HepG2 (cell line): ENCODE results near the gene DNAJC5. TPM values are rescaled to one million over a fixed set of nuclear protein-coding genes. Genes with fewer than 3 reads are reported as not detected.

ENCODE experiments used
- AGO2 ChIP-seq: fragments of 200-400 bp; formaldehyde crosslinking; optimal IDR thresholded peaks from 2 replicates; pipeline ENCODE3; 2017; ENCODE audit warnings: mild to moderate bottlenecking, low read depth, low read length, moderate library complexity
- ARNTL ChIP-seq: sonication (generic); formaldehyde crosslinking; IDR thresholded peaks from 2 replicates; pipeline ENCODE4 v1.4.0; 2020; ENCODE audit warnings: mild to moderate bottlenecking, missing genetic modification reagents
- ESRRA ChIP-seq: sonication (generic); formaldehyde crosslinking; IDR thresholded peaks from 2 replicates; pipeline ENCODE4 v1.5.1; 2020; ENCODE audit warnings: mild to moderate bottlenecking, low read depth, missing genetic modification reagents
- MTA3 ChIP-seq: sonication (generic); formaldehyde crosslinking; IDR thresholded peaks from 2 replicates; pipeline ENCODE4 v1.4.0; 2020; ENCODE audit warnings: missing genetic modification reagents
- MXD4 ChIP-seq: IDR thresholded peaks from 2 replicates; pipeline ENCODE4 v1.6.1; 2016; ENCODE audit warnings: mild to moderate bottlenecking, missing biosample characterization, missing genetic modification reagents
- MYNN ChIP-seq: sonication (generic); formaldehyde crosslinking; IDR thresholded peaks from 2 replicates; pipeline ENCODE4 v1.4.0; 2020; ENCODE audit warnings: mild to moderate bottlenecking, low read depth, missing genetic modification reagents
- RELA ChIP-seq: sonication (generic); formaldehyde crosslinking; IDR thresholded peaks from 2 replicates; pipeline ENCODE4 v1.4.0; 2020; ENCODE audit warnings: missing genetic modification reagents
- REXO4 ChIP-seq: sonication (generic); formaldehyde crosslinking; IDR thresholded peaks from 2 replicates; pipeline ENCODE4 v1.8.0; 2022; ENCODE audit warnings: missing genetic modification reagents, mild to moderate bottlenecking, borderline replicate concordance
- SSRP1 ChIP-seq: IDR thresholded peaks from 2 replicates; pipeline ENCODE4 v1.6.1; 2016; ENCODE audit warnings: control low read depth
- TEAD2 ChIP-seq: sonication (generic); formaldehyde crosslinking; IDR thresholded peaks from 2 replicates; pipeline ENCODE4 v1.9.0; 2021; ENCODE audit warnings: missing genetic modification reagents
- TSC22D2 ChIP-seq: sonication (generic); formaldehyde crosslinking; IDR thresholded peaks from 2 replicates; pipeline ENCODE4 v1.5.1; 2020; ENCODE audit warnings: missing genetic modification reagents, mild to moderate bottlenecking, borderline replicate concordance
- YEATS2 ChIP-seq: sonication (generic); formaldehyde crosslinking; IDR thresholded peaks from 2 replicates; pipeline ENCODE4 v1.4.0; 2020; ENCODE audit warnings: missing genetic modification reagents, borderline replicate concordance
- YY1 ChIP-seq: IDR thresholded peaks from 2 replicates; pipeline ENCODE4 v1.6.1; 2011; ENCODE audit warnings: low read length, low read depth, moderate library complexity, mild to moderate bottlenecking; ENCODE audit not compliant: insufficient read depth, insufficient replicate concordance
- ZFP36L1 ChIP-seq: sonication (generic); formaldehyde crosslinking; IDR thresholded peaks from 2 replicates; pipeline ENCODE4 v1.8.0; 2022; ENCODE audit warnings: mild to moderate bottlenecking, missing genetic modification reagents, moderate library complexity
- ZNF207 ChIP-seq: fragments of 450-650 bp; IDR thresholded peaks from 2 replicates; pipeline ENCODE4 v1.6.1; 2016; ENCODE audit warnings: antibody characterized with exemption, borderline replicate concordance
- ZNF234 ChIP-seq: sonication (generic); formaldehyde crosslinking; conservative IDR thresholded peaks from 2 replicates; pipeline ENCODE4 v1.5.1; 2020; ENCODE audit warnings: mild to moderate bottlenecking, missing genetic modification reagents
- ZNF451 ChIP-seq: sonication (generic); formaldehyde crosslinking; IDR thresholded peaks from 2 replicates; pipeline ENCODE4 v1.5.0; 2020; ENCODE audit warnings: mild to moderate bottlenecking, missing genetic modification reagents
- ZNF510 ChIP-seq: sonication (generic); formaldehyde crosslinking; IDR thresholded peaks from 2 replicates; pipeline ENCODE4 v1.4.0; 2020; ENCODE audit warnings: low read depth, mild to moderate bottlenecking, missing genetic modification reagents
- ZNF597 ChIP-seq: sonication (generic); formaldehyde crosslinking; IDR thresholded peaks from 2 replicates; pipeline ENCODE4 v1.5.0; 2020; ENCODE audit warnings: missing genetic modification reagents
- ZSCAN25 ChIP-seq: sonication (generic); formaldehyde crosslinking; IDR thresholded peaks from 2 replicates; pipeline ENCODE4 v1.8.0; 2022; ENCODE audit warnings: mild to moderate bottlenecking, missing genetic modification reagents
- ZSCAN29 ChIP-seq: sonication (generic); formaldehyde crosslinking; conservative IDR thresholded peaks from 2 replicates; pipeline ENCODE4 v1.4.0; 2020; ENCODE audit warnings: mild to moderate bottlenecking, missing genetic modification reagents
- polyA plus RNA-seq, 8 experiments: library from polyadenylated mRNA; depleted of rRNA in 3 of 8; stranded (reverse) in 7 of 8; unstranded in 1 of 8; fragments of >200 nt; fragmentation: Illumina TruSeq in 4 of 8; extraction: Trizol in 4 of 8; gene quantifications; 2 replicates each; pipeline versions ENCODE4 v1.2.1 to v1.2.3, GENCODE V29; 2011 to 2016; ENCODE audit warnings: low read depth in 4 of 8, missing spikeins in 1 of 8, mixed read lengths in 1 of 8; ENCODE audit not compliant: insufficient read depth in 1 of 8
- total RNA-seq, 5 experiments: library from RNA; depleted of rRNA; stranded (reverse); fragments of >200 nt; fragmentation: Illumina TruSeq; extraction: Trizol; gene quantifications; 2 replicates each; pipeline ENCODE4 v1.2.3, GENCODE V29; 2016; ENCODE audit warnings: low read depth in 1 of 5
- TF ChIP-seq, protein P1 (sequence below): sonication (generic); formaldehyde crosslinking; IDR thresholded peaks from 2 replicates; pipeline ENCODE4 v1.8.0; 2022; ENCODE audit warnings: missing genetic modification reagents, mild to moderate bottlenecking, borderline replicate concordance
- TF ChIP-seq, protein P2 (sequence below): sonication (generic); formaldehyde crosslinking; IDR thresholded peaks from 2 replicates; pipeline ENCODE4 v1.4.0; 2020; ENCODE audit warnings: mild to moderate bottlenecking, missing genetic modification reagents
- TF ChIP-seq, protein P3 (sequence below): sonication (generic); formaldehyde crosslinking; IDR thresholded peaks from 2 replicates; pipeline ENCODE4 v1.5.0; 2020; ENCODE audit warnings: mild to moderate bottlenecking, missing genetic modification reagents, borderline replicate concordance

Gene DNAJC5
- total and polyA plus RNA-seq, 2 of the 13 experiments (the other 11 are each of a cell fraction or from before 2014, with no cell fraction given) = 42.8 to 64.5 TPM

- TF ChIP-seq, protein P1, sequence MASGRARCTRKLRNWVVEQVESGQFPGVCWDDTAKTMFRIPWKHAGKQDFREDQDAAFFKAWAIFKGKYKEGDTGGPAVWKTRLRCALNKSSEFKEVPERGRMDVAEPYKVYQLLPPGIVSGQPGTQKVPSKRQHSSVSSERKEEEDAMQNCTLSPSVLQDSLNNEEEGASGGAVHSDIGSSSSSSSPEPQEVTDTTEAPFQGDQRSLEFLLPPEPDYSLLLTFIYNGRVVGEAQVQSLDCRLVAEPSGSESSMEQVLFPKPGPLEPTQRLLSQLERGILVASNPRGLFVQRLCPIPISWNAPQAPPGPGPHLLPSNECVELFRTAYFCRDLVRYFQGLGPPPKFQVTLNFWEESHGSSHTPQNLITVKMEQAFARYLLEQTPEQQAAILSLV (CRISPR knock-in tag) = peak; percentile 81; the same call in 1 of the 2 replicates
- peak; percentile 84; the same call in 1 of the 2 replicates for TF ChIP-seq MYNN (CRISPR knock-in tag)
- TF ChIP-seq ZNF510 (CRISPR knock-in tag) = 0 out of 2 replicates have a peak, but pooled peaks have one; percentile 25
- TF ChIP-seq, protein P2, sequence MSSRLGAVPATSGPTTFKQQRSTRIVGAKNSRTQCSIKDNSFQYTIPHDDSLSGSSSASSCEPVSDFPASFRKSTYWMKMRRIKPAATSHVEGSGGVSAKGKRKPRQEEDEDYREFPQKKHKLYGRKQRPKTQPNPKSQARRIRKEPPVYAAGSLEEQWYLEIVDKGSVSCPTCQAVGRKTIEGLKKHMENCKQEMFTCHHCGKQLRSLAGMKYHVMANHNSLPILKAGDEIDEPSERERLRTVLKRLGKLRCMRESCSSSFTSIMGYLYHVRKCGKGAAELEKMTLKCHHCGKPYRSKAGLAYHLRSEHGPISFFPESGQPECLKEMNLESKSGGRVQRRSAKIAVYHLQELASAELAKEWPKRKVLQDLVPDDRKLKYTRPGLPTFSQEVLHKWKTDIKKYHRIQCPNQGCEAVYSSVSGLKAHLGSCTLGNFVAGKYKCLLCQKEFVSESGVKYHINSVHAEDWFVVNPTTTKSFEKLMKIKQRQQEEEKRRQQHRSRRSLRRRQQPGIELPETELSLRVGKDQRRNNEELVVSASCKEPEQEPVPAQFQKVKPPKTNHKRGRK (CRISPR knock-in tag) = no peak
- TF ChIP-seq, protein P3, sequence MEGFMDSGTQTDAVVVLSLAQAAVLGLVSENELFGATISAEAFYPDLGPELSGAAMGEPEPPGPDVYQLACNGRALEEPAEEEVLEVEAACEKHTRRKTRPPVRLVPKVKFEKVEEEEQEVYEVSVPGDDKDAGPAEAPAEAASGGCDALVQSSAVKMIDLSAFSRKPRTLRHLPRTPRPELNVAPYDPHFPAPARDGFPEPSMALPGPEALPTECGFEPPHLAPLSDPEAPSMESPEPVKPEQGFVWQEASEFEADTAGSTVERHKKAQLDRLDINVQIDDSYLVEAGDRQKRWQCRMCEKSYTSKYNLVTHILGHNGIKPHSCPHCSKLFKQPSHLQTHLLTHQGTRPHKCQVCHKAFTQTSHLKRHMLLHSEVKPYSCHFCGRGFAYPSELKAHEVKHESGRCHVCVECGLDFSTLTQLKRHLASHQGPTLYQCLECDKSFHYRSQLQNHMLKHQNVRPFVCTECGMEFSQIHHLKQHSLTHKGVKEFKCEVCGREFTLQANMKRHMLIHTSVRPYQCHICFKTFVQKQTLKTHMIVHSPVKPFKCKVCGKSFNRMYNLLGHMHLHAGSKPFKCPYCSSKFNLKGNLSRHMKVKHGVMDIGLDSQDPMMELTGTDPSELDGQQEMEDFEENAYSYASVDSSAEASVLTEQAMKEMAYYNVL (CRISPR knock-in tag) = no peak
- TF ChIP-seq ZSCAN25 = peak; percentile 60
- TF ChIP-seq MXD4 (CRISPR knock-in tag) = peak; percentile 96
- TF ChIP-seq ZNF451 (CRISPR knock-in tag) = no peak
- TF ChIP-seq MTA3 (CRISPR knock-in tag) = no peak
- no peak for TF ChIP-seq ZNF597 (CRISPR knock-in tag)
- no peak for TF ChIP-seq TEAD2 (CRISPR knock-in tag)
- TF ChIP-seq ZNF234 (CRISPR knock-in tag) = no peak
- peak; percentile 73 for TF ChIP-seq AGO2
- 0 out of 2 replicates have a peak, but pooled peaks have one; percentile 51 for TF ChIP-seq RELA
- 0 out of 2 replicates have a peak, but pooled peaks have one; percentile 63 for TF ChIP-seq ZSCAN29 (CRISPR knock-in tag)
- no peak for TF ChIP-seq ZNF207
- peak; percentile 62; the same call in 1 of the 2 replicates for TF ChIP-seq TSC22D2 (CRISPR knock-in tag)
- peak; percentile 49; the same call in 1 of the 2 replicates for TF ChIP-seq REXO4 (CRISPR knock-in tag)
- peak; percentile 69; the same call in 1 of the 2 replicates for TF ChIP-seq ARNTL (CRISPR knock-in tag)
- peak; percentile 66; the same call in 1 of the 2 replicates for TF ChIP-seq YEATS2 (CRISPR knock-in tag)
- TF ChIP-seq YY1 = peak; percentile 52
- no peak for TF ChIP-seq ZFP36L1 (CRISPR knock-in tag)
- no peak; the same call in 1 of the 2 replicates for TF ChIP-seq SSRP1 (CRISPR knock-in tag)
- peak; percentile 38; the same call in 1 of the 2 replicates for TF ChIP-seq ESRRA (CRISPR knock-in tag)
Observed at GRCh38 chr20:63894358-63895201, at the start of gene DNAJC5 (continued).
